COLO829 (cell line): ENCODE measurements around the gene CLRN3.

Source experiments
- DNase-seq: peaks from one replicate; pipeline ENCODE4 v3.0.0; 2012; ENCODE audit warnings: low spot score

Gene CLRN3

GRCh38 chr10:127919418-127920271 lies 26.9 kb upstream of the CLRN3 start:
- no peak for DNase-seq

- DNase-seq, result no peak
These were observed 25.8 kb upstream of the CLRN3 start for GRCh38 chr10:127918572-127918971.

GRCh38 chr10:127916826-127917225 lies 24.1 kb upstream of the CLRN3 start:
- no peak for DNase-seq

GRCh38 chr10:127915324-127915723 lies 22.6 kb upstream of the CLRN3 start:
- no peak for DNase-seq

GRCh38 chr10:127913368-127913759 lies 20.6 kb upstream of the CLRN3 start:
- DNase-seq, result no peak

- DNase-seq, result no peak
These were observed 20.0 kb upstream of the CLRN3 start for GRCh38 chr10:127912607-127913367.

GRCh38 chr10:127911867-127912257 lies 19.1 kb upstream of the CLRN3 start:
- no peak for DNase-seq

- no peak for DNase-seq
These were observed 18.6 kb upstream of the CLRN3 start for GRCh38 chr10:127911218-127911866.

- DNase-seq, result no peak
These were observed 17.7 kb upstream of the CLRN3 start for GRCh38 chr10:127910464-127910770.

GRCh38 chr10:127909716-127910463 lies 17.1 kb upstream of the CLRN3 start:
- no peak for DNase-seq

- no peak for DNase-seq
These were observed 16.2 kb upstream of the CLRN3 start for GRCh38 chr10:127908959-127909267.

- DNase-seq, result peak; percentile 7
These were observed 15.6 kb upstream of the CLRN3 start for GRCh38 chr10:127908106-127908958.

GRCh38 chr10:127907411-127908105 lies 14.8 kb upstream of the CLRN3 start:
- DNase-seq, result no peak

GRCh38 chr10:127906548-127907377 lies 14.0 kb upstream of the CLRN3 start, which contains the start of gene PTPRE:
PTPRE (plus strand) TSS chr10:127907103; CDS start chr10:128040882, 133,779 bp downstream.
- DNase-seq, result peak; percentile 25

GRCh38 chr10:127905848-127906261 lies 13.1 kb upstream of the CLRN3 start:
- no peak for DNase-seq

- no peak for DNase-seq
These were observed 12.5 kb upstream of the CLRN3 start for GRCh38 chr10:127905001-127905847.

- DNase-seq, result no peak
These were observed 11.7 kb upstream of the CLRN3 start for GRCh38 chr10:127904311-127905000.

- no peak for DNase-seq
These were observed 11.0 kb upstream of the CLRN3 start for GRCh38 chr10:127903789-127904188.
